NB4 (cell line): Measurements from ENCODE around the gene CGB7.

ENCODE experiments used
- POLR2A ChIP-seq: IDR thresholded peaks from 2 replicates; pipeline ENCODE4 v1.6.1; 2011; ENCODE audit warnings: mild to moderate bottlenecking; ENCODE audit not compliant: insufficient read length; ENCODE audit errors: extremely low read depth
- TF ChIP-seq, protein P1 (sequence below): IDR thresholded peaks from one replicate; pipeline ENCODE4 v1.5.1; 2012; ENCODE audit warnings: low read depth, low read length
- TF ChIP-seq, protein P2 (sequence below): IDR thresholded peaks from 2 replicates; pipeline ENCODE4 v1.6.1; 2011; ENCODE audit warnings: low read depth, low read length

DNA sequence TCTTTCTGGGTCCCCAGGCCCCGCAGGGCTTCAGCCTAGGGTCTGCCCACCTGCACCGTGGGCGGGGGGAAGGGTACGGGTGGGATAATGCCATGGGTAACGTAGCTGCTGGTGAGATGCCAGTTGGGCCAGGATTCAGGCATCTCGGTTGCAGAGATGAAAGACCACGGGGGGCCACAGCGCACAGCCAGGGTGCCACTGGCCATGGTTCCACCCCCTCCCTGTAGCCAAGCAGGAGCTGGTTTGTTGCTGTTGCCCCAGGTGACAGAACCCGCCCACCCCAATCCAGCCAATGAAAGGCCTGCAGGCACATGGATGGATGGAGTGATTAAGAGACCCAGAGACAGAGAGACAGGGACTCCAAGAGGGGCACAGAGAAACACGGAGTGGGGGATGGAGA, 1.0 kb upstream of the CGB7 start:
- no peak for TF ChIP-seq POLR2A
- TF ChIP-seq, protein P1, sequence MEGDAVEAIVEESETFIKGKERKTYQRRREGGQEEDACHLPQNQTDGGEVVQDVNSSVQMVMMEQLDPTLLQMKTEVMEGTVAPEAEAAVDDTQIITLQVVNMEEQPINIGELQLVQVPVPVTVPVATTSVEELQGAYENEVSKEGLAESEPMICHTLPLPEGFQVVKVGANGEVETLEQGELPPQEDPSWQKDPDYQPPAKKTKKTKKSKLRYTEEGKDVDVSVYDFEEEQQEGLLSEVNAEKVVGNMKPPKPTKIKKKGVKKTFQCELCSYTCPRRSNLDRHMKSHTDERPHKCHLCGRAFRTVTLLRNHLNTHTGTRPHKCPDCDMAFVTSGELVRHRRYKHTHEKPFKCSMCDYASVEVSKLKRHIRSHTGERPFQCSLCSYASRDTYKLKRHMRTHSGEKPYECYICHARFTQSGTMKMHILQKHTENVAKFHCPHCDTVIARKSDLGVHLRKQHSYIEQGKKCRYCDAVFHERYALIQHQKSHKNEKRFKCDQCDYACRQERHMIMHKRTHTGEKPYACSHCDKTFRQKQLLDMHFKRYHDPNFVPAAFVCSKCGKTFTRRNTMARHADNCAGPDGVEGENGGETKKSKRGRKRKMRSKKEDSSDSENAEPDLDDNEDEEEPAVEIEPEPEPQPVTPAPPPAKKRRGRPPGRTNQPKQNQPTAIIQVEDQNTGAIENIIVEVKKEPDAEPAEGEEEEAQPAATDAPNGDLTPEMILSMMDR, result no peak
- TF ChIP-seq, protein P2, sequence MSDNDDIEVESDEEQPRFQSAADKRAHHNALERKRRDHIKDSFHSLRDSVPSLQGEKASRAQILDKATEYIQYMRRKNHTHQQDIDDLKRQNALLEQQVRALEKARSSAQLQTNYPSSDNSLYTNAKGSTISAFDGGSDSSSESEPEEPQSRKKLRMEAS, result no peak
